Esophagus (tissue), 2 donors: ENCODE measurements around the gene ZNF282. TPM values are rescaled to one million over a fixed set of nuclear protein-coding genes. Genes with fewer than 3 reads are reported as not detected.

Experiments used
- H3K27ac ChIP-seq, 2 donors: one replicate each; pipeline ENCODE4 v1.5.1; 2013; ENCODE audit warnings: low read depth in 2 of 2, mild to moderate bottlenecking in 2 of 2, inconsistent platforms in 1 of 2, low read length in 1 of 2, moderate library complexity in 1 of 2
- H3K27me3 ChIP-seq, 2 donors: one replicate each; pipeline ENCODE4 v1.6.1; 2013; ENCODE audit warnings: low read length in 2 of 2, control low read depth in 1 of 2, mild to moderate bottlenecking in 1 of 2; ENCODE audit not compliant: insufficient read depth in 2 of 2, control insufficient read depth in 1 of 2
- H3K36me3 ChIP-seq, 2 donors: one replicate each; pipeline ENCODE4 v1.6.1; 2013; ENCODE audit warnings: low read length in 1 of 2; ENCODE audit not compliant: control insufficient read depth in 2 of 2, insufficient read depth in 2 of 2
- H3K4me1 ChIP-seq, 2 donors: one replicate each; pipeline ENCODE4 v1.6.1; 2013; ENCODE audit warnings: low read length in 1 of 2; ENCODE audit not compliant: control insufficient read depth in 2 of 2, insufficient read depth in 2 of 2
- H3K4me3 ChIP-seq, 2 donors: one replicate each; pipeline ENCODE4 v1.5.1; 2013; ENCODE audit warnings: low read length in 2 of 2, mild to moderate bottlenecking in 2 of 2, low read depth in 1 of 2, moderate library complexity in 1 of 2
- H3K9me3 ChIP-seq, 2 donors: one replicate each; pipeline ENCODE4 v1.6.1; 2013; ENCODE audit warnings: mild to moderate bottlenecking in 2 of 2, low read depth in 1 of 2, low read length in 1 of 2, moderate library complexity in 1 of 2; ENCODE audit not compliant: control insufficient read depth in 2 of 2, insufficient read depth in 1 of 2
- WGBS, 2 donors: extraction: QIAGEN DNeasy Blood & Tissue Kit; methylation state at CpG; one replicate each; pipeline ENCODE4 v1.1.7; 2013; 5-methylcytosine and 5-hydroxymethylcytosine counted together
- polyA plus RNA-seq, 2 donors: library from polyadenylated mRNA; stranded (reverse); fragments of 200-250 nt; gene quantifications; one replicate each; pipeline ENCODE4 v1.2.3, GENCODE V29; 2013
- donor health status: healthy with polysubstance abuse.
- donor health status: Bipolar disorder and iron deficiency.

The ZNF282 gene
- polyA plus RNA-seq, 2 donors: 9.5 to 11.7 TPM

DNA sequence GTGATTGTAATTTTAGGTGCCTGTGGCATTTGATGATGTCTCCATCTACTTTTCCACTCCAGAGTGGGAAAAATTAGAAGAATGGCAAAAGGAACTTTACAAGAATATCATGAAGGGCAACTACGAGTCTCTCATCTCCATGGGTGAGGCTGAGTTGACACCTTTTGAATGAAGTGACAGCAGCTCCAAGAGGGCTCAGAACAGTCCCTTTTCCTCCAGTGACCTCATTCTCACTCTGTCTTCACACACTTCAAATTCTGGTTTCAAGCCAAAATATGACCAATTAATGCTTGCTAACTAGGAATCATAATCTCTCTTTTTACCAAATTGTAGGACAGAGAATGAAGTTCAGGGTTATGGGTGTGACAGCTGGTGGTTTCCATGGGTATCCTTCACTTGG, 29.2 kb upstream of the ZNF282 start:
- no peaks in the 10 kb centered on the region for H3K9me3 ChIP-seq
- no peaks in the 10 kb centered on the region for H3K27me3 ChIP-seq
- peaks cover 4 to 14% of the 10 kb centered on the region in 2 donors for H3K36me3 ChIP-seq
- no peak overlapping the region for H3K27ac ChIP-seq
- H3K4me3 ChIP-seq: no peak overlapping the region
- no peaks in the 10 kb centered on the region for H3K4me1 ChIP-seq
- WGBS, 2 donors: 68 to 73% methylated on average over 1 of the region's 1 CpG

- Histone ChIP-seq H3K4me3 (no peak overlapping the region), H3K4me1 (no peaks in the 10 kb centered on the region), H3K9me3 (no peaks in the 10 kb centered on the region), H3K36me3 (peaks cover 4 to 14% of the 10 kb centered on the region in 2 donors), H3K27me3 (no peaks in the 10 kb centered on the region), H3K27ac (no peak overlapping the region)
Observed at GRCh38 chr7:149166630-149167352, 28.6 kb upstream of the ZNF282 start.

DNA sequence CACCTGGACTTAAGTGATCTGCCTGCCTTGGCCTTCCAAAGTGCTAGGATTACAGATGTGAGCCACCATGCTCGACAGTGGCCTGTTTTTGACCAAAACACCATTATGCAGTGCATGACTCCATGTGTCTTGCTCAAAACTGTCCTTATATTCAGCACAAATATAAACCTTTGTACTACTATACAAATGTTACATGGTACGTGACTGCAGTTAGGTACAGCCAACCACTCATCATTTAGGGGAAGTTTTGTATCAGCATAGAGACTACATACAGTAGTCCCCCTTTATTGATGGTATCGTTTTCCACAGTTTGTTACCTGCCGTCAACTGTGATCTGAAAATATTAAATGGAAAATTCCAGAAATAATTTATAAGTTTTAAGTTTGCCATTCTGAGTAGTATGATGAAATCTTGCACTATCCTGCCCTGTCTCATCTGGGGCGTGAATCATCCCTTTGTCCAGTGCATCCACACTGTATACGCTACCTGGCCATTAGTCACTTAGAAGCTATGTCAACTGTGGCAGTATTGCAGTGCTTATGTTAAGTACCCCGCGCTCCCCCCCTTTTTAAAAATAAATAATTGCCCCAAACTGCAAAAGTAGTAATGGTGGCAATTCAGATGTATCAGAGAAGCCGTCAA, 23.3 kb upstream of the ZNF282 start:
- Histone ChIP-seq H3K9me3 (no peaks in the 10 kb centered on the region), H3K36me3 (peaks cover 5 to 6% of the 10 kb centered on the region in 2 donors), H3K27ac (peak overlapping the region in 1 of 2 donors; percentile 21), H3K27me3 (no peaks in the 10 kb centered on the region), H3K4me3 (no peak overlapping the region), H3K4me1 (no peaks in the 10 kb centered on the region)
- WGBS, 2 donors: 79 to 87% methylated on average over 9 of the region's 9 CpGs

DNA sequence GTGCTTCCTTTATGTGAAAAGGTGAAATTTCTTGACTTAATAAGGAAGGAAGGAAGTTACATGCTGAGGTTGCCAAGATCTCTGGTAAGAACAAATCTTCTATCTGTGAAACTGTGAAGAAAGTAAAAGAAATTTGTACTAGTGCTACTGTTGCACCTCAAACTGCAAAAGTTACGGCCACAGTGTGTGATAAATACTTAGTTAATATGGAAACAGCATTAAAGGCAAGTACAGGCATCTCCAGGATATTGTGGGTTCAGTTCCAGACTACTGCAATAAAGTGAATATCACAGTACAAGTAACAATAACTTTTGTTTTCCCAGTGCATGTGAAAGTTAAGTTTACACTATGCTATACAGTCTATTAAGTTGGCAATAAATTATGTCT, 22.8 kb upstream of the ZNF282 start:
- no peaks in the 10 kb centered on the region for H3K4me1 ChIP-seq
- WGBS, 2 donors: 90 to 95% methylated on average over 1 of the region's 1 CpG
- H3K4me3 ChIP-seq: no peak overlapping the region
- no peaks in the 10 kb centered on the region for H3K9me3 ChIP-seq
- H3K27me3 ChIP-seq: no peaks in the 10 kb centered on the region
- H3K27ac ChIP-seq: no peak overlapping the region
- H3K36me3 ChIP-seq: peaks cover 2 to 5% of the 10 kb centered on the region in 2 donors

- Histone ChIP-seq H3K27ac (no peak overlapping the region), H3K27me3 (no peaks in the 10 kb centered on the region), H3K9me3 (no peaks in the 10 kb centered on the region), H3K36me3 (peaks cover 10 to 14% of the 10 kb centered on the region in 2 donors), H3K4me1 (no peaks in the 10 kb centered on the region), H3K4me3 (no peak overlapping the region)
- WGBS, 2 donors: 87 to 92% methylated on average over 2 of the region's 2 CpGs
Observed at GRCh38 chr7:149175150-149175549, 20.2 kb upstream of the ZNF282 start.

DNA sequence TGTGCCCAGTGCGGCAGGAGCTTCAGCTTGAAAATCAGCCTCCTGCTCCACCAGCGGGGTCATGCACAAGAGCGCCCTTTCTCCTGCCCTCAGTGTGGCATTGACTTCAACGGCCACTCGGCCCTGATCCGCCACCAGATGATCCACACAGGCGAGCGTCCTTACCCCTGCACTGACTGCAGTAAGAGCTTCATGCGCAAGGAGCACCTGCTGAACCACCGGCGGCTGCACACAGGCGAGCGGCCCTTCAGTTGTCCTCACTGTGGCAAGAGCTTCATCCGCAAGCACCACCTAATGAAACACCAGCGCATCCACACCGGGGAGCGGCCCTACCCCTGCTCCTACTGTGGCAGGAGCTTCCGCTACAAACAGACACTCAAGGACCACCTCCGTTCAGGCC, 16.1 kb upstream of the ZNF282 start:
- Histone ChIP-seq H3K4me1 (no peaks in the 10 kb centered on the region), H3K9me3 (no peaks in the 10 kb centered on the region), H3K27ac (no peak overlapping the region), H3K27me3 (no peaks in the 10 kb centered on the region), H3K4me3 (no peak overlapping the region), H3K36me3 (peaks cover 10 to 14% of the 10 kb centered on the region in 2 donors)
- WGBS, 2 donors: 97% methylated on average over 19 of the region's 19 CpGs

DNA sequence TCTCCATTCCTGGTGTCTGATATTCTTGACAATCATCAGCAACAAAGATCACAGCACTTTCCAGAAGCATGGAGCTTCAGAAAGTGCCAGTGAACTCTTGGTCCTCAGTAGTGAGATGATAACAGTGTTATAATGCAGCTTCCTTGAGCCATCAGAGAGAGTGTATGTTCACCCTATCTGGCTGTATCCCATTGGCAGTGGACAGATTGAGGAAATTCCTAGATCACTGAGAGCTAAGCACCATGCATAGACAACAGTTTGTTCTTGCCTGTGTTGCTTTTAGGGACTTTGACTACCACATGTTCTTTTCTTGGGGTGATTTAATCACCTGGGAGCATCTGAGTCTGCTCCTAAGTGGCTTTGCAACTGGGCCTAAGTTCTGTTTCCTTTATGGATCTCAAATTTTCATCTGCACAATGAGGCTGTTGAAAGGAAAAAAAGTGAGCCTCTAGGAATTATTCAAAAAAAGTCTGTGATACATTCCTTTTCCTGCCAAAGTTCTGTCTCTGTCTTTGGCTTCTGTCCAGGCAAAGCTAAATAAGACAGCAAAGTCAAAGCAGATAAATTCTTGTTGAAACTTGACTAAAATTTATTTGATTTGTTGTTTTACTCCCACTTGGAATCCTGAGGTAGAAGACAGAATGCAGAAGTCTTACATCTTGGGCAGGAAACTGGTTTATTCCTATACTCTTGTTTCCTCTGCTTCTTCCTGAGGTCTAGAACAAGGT, 14.5 kb upstream of the ZNF282 start:
- H3K9me3 ChIP-seq: no peaks in the 10 kb centered on the region
- H3K4me1 ChIP-seq: no peaks in the 10 kb centered on the region
- H3K36me3 ChIP-seq: peaks cover 10 to 14% of the 10 kb centered on the region in 2 donors
- H3K27ac ChIP-seq: no peak overlapping the region
- H3K27me3 ChIP-seq: no peaks in the 10 kb centered on the region
- H3K4me3 ChIP-seq: no peak overlapping the region

GRCh38 chr7:149181450-149181790, 13.9 kb upstream of the ZNF282 start:
- no peaks in the 10 kb centered on the region for H3K9me3 ChIP-seq
- no peak overlapping the region for H3K4me3 ChIP-seq
- no peaks in the 10 kb centered on the region for H3K4me1 ChIP-seq
- H3K27ac ChIP-seq: no peak overlapping the region
- no peaks in the 10 kb centered on the region for H3K27me3 ChIP-seq
- peaks cover 10 to 14% of the 10 kb centered on the region in 2 donors for H3K36me3 ChIP-seq

- Histone ChIP-seq H3K4me1 (no peaks in the 10 kb centered on the region), H3K36me3 (peaks cover under 1 to 3% of the 10 kb centered on the region in 2 donors), H3K27me3 (no peaks in the 10 kb centered on the region), H3K4me3 (no peak overlapping the region), H3K9me3 (no peaks in the 10 kb centered on the region), H3K27ac (no peak overlapping the region)
- 95 to 98% methylated on average over 6 of the region's 6 CpGs for WGBS, 2 donors
Observed at GRCh38 chr7:149184274-149184673, 11.1 kb upstream of the ZNF282 start.
